ENCODE data around the gene VASH1. TPM values are rescaled to one million over a fixed set of nuclear protein-coding genes. Genes with fewer than 3 reads are reported as not detected.

The VASH1 gene
- total RNA-seq, 1 experiment from 2014 or later, result 5.2 TPM

GRCh38 chr14:76713121-76713520 is 48.1 kb upstream of the VASH1 start (continued):
- no peak for TF ChIP-seq REST (IDR thresholded peaks at IDR 0.05; ENCODE audit: insufficient read depth in 1 of 2, low read depth in 2 of 2, low read length in 1 of 2)

- H3K9me3 ChIP-seq (ENCODE audit: control insufficient read depth, insufficient read depth, low read depth, low read length), result no peaks in the 10 kb centered on the region
- no peak for DNase-seq (ENCODE audit: low read depth, low spot score)
- H3K36me3 ChIP-seq (ENCODE audit: control insufficient read depth, insufficient read depth, low read length), result no peaks in the 10 kb centered on the region
- no peak for ATAC-seq
- H3K4me1 ChIP-seq (ENCODE audit: control insufficient read depth, insufficient read depth, low read length), result no peaks in the 10 kb centered on the region
- no peak for TF ChIP-seq POLR2AphosphoS5 (IDR thresholded peaks at IDR 0.05; ENCODE audit: low read depth, low read length)
- TF ChIP-seq REST (IDR thresholded peaks at IDR 0.05; ENCODE audit: insufficient read depth in 1 of 2, low read depth in 2 of 2, low read length in 1 of 2), result no peak
- TF ChIP-seq CTCF (IDR thresholded peaks at IDR 0.05), result no peak
- TF ChIP-seq SIN3A (IDR thresholded peaks at IDR 0.05; ENCODE audit: borderline replicate concordance, insufficient read depth, low read depth, low read length), result no peak
- no peak for TF ChIP-seq TCF7L2 (IDR thresholded peaks at IDR 0.05; ENCODE audit: low read depth, low read length)
- H3K27ac ChIP-seq (ENCODE audit: low read length), result no peak overlapping the region
- 0 out of 2 replicates have a peak, but pooled peaks cover 3% of the 10 kb centered on the region for H3K27me3 ChIP-seq (ENCODE audit: control insufficient read depth, insufficient read depth, low read length)
- intact Hi-C loops (cut with micrococcal nuclease; ENCODE audit: unreplicated experiment) (no loop called here), in situ Hi-C loops (cut with HindIII; ENCODE audit: low pct_unique_long_range_greater_than_20kb, low sequenced_read_pairs) (no loop called here)
- BruUV-seq (replicated peaks), result no TSS peak
- H3K4me3 ChIP-seq (ENCODE audit: low read depth in 2 of 2, low read length in 2 of 2), result no peak overlapping the region
- CTCF ChIA-PET, result no interaction called here
- POLR2A ChIA-PET, result no interaction called here
Observed at GRCh38 chr14:76714470-76714869, 46.8 kb upstream of the VASH1 start.

GRCh38 chr14:76715101-76715500 is 46.2 kb upstream of the VASH1 start:
- Histone ChIP-seq H3K27ac (ENCODE audit: low read length) (no peak overlapping the region), H3K4me3 (ENCODE audit: low read depth in 2 of 2, low read length in 2 of 2) (no peak overlapping the region), H3K36me3 (ENCODE audit: control insufficient read depth, insufficient read depth, low read length) (no peaks in the 10 kb centered on the region), H3K9me3 (ENCODE audit: control insufficient read depth, insufficient read depth, low read depth, low read length) (no peaks in the 10 kb centered on the region), H3K27me3 (ENCODE audit: control insufficient read depth, insufficient read depth, low read length) (0 out of 2 replicates have a peak, but pooled peaks cover 3% of the 10 kb centered on the region), H3K4me1 (ENCODE audit: control insufficient read depth, insufficient read depth, low read length) (no peaks in the 10 kb centered on the region)
- intact Hi-C loops (cut with micrococcal nuclease; ENCODE audit: unreplicated experiment) (no loop called here), in situ Hi-C loops (cut with HindIII; ENCODE audit: low pct_unique_long_range_greater_than_20kb, low sequenced_read_pairs) (no loop called here)
- no TSS peak for BruUV-seq (replicated peaks)
- TF ChIP-seq REST (IDR thresholded peaks at IDR 0.05; ENCODE audit: insufficient read depth in 1 of 2, low read depth in 2 of 2, low read length in 1 of 2) (no peak), POLR2AphosphoS5 (IDR thresholded peaks at IDR 0.05; ENCODE audit: low read depth, low read length) (no peak), TCF7L2 (IDR thresholded peaks at IDR 0.05; ENCODE audit: low read depth, low read length) (no peak)
- ChIA-PET POLR2A (interaction anchor here (0.7 kb wide), 1 partner anchor 34 kb away, joined by 3 read pairs; no protein-coding TSS in a partner anchor), CTCF (no interaction called here)
- no peak for ATAC-seq
- DNase-seq (ENCODE audit: low read depth, low spot score), result no peak
